ENCODE results near the gene EML4. TPM values are rescaled to one million over a fixed set of nuclear protein-coding genes. Genes with fewer than 3 reads are reported as not detected.

The EML4 gene
- total and polyA plus RNA-seq, 2 of the 13 experiments (the other 11 are each of a cell fraction or from before 2014, with no cell fraction given) = 243 to 476 TPM

DNA sequence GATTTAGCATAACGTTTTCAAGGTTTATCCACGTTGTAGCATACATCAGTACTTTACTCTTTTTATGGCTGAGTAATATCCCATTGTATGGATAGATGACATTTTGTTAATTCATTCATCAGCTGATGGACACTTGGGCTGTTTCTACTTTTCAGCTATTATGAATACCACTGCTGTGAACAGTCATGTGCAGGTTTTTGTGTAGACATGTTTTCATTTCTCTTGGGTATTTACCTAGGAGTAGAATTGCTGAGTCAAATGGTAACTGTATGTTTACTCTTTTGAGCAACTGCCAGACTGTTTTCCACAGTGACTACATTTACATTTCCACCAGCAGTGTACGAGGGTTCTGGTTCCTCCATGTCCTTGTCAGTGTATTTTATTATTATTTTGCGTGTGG is 158.0 kb downstream of the EML4 start (continued):
- TF ChIP-seq, protein P1, sequence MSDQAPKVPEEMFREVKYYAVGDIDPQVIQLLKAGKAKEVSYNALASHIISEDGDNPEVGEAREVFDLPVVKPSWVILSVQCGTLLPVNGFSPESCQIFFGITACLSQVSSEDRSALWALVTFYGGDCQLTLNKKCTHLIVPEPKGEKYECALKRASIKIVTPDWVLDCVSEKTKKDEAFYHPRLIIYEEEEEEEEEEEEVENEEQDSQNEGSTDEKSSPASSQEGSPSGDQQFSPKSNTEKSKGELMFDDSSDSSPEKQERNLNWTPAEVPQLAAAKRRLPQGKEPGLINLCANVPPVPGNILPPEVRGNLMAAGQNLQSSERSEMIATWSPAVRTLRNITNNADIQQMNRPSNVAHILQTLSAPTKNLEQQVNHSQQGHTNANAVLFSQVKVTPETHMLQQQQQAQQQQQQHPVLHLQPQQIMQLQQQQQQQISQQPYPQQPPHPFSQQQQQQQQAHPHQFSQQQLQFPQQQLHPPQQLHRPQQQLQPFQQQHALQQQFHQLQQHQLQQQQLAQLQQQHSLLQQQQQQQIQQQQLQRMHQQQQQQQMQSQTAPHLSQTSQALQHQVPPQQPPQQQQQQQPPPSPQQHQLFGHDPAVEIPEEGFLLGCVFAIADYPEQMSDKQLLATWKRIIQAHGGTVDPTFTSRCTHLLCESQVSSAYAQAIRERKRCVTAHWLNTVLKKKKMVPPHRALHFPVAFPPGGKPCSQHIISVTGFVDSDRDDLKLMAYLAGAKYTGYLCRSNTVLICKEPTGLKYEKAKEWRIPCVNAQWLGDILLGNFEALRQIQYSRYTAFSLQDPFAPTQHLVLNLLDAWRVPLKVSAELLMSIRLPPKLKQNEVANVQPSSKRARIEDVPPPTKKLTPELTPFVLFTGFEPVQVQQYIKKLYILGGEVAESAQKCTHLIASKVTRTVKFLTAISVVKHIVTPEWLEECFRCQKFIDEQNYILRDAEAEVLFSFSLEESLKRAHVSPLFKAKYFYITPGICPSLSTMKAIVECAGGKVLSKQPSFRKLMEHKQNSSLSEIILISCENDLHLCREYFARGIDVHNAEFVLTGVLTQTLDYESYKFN (CRISPR knock-in tag; conservative IDR thresholded peaks at IDR 0.05) = peak; percentile 43; the same call in 1 of the 2 replicates
- TF ChIP-seq, protein P2, sequence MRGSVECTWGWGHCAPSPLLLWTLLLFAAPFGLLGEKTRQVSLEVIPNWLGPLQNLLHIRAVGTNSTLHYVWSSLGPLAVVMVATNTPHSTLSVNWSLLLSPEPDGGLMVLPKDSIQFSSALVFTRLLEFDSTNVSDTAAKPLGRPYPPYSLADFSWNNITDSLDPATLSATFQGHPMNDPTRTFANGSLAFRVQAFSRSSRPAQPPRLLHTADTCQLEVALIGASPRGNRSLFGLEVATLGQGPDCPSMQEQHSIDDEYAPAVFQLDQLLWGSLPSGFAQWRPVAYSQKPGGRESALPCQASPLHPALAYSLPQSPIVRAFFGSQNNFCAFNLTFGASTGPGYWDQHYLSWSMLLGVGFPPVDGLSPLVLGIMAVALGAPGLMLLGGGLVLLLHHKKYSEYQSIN (CRISPR knock-in tag; IDR thresholded peaks at IDR 0.05; ENCODE audit: borderline replicate concordance) = no peak
- TF ChIP-seq SETDB1 (CRISPR knock-in tag; IDR thresholded peaks at IDR 0.05; ENCODE audit: borderline replicate concordance) = no peak
- TF ChIP-seq ATAD3A (CRISPR knock-in tag; IDR thresholded peaks at IDR 0.05) = no peak
- TF ChIP-seq SOX13 (IDR thresholded peaks at IDR 0.05) = no peak
- peak in 1 of 2 experiments; percentile 47; a peak in 1 of 4 replicates for TF ChIP-seq SOX13 (CRISPR knock-in tag; conservative IDR thresholded peaks at IDR 0.05 in 1 of 2, IDR thresholded peaks at IDR 0.05 in 1 of 2)
- TF ChIP-seq, protein P3, sequence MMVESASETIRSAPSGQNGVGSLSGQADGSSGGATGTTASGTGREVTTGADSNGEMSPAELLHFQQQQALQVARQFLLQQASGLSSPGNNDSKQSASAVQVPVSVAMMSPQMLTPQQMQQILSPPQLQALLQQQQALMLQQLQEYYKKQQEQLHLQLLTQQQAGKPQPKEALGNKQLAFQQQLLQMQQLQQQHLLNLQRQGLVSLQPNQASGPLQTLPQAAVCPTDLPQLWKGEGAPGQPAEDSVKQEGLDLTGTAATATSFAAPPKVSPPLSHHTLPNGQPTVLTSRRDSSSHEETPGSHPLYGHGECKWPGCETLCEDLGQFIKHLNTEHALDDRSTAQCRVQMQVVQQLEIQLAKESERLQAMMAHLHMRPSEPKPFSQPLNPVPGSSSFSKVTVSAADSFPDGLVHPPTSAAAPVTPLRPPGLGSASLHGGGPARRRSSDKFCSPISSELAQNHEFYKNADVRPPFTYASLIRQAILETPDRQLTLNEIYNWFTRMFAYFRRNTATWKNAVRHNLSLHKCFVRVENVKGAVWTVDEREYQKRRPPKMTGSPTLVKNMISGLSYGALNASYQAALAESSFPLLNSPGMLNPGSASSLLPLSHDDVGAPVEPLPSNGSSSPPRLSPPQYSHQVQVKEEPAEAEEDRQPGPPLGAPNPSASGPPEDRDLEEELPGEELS (CRISPR knock-in tag; IDR thresholded peaks at IDR 0.05) = peak; percentile 42; the same call in 1 of the 2 replicates
- TF ChIP-seq, protein P4, sequence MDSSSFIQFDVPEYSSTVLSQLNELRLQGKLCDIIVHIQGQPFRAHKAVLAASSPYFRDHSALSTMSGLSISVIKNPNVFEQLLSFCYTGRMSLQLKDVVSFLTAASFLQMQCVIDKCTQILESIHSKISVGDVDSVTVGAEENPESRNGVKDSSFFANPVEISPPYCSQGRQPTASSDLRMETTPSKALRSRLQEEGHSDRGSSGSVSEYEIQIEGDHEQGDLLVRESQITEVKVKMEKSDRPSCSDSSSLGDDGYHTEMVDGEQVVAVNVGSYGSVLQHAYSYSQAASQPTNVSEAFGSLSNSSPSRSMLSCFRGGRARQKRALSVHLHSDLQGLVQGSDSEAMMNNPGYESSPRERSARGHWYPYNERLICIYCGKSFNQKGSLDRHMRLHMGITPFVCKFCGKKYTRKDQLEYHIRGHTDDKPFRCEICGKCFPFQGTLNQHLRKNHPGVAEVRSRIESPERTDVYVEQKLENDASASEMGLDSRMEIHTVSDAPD (CRISPR knock-in tag; IDR thresholded peaks at IDR 0.05) = no peak
- TF ChIP-seq NONO (IDR thresholded peaks at IDR 0.05) = no peak
- TF ChIP-seq NONO (CRISPR knock-in tag; conservative IDR thresholded peaks at IDR 0.05) = no peak
- TF ChIP-seq MXI1 (IDR thresholded peaks at IDR 0.05; ENCODE audit: borderline replicate concordance, low read depth, low read length) = peak; percentile 57; the same call in 1 of the 3 replicates
- no peak for TF ChIP-seq NR3C1 (CRISPR knock-in tag; IDR thresholded peaks at IDR 0.05)
- no peak for TF ChIP-seq ZFP36L1 (CRISPR knock-in tag; IDR thresholded peaks at IDR 0.05)
- TF ChIP-seq KAT2B (IDR thresholded peaks at IDR 0.05; ENCODE audit: borderline replicate concordance, low read depth, low read length) = no peak
- no peak for TF ChIP-seq GABPA (IDR thresholded peaks at IDR 0.05; ENCODE audit: low read depth, low read length)
- TF ChIP-seq GABPA (CRISPR knock-in tag; IDR thresholded peaks at IDR 0.05; ENCODE audit: low read depth) = no peak
- TF ChIP-seq, protein P5, sequence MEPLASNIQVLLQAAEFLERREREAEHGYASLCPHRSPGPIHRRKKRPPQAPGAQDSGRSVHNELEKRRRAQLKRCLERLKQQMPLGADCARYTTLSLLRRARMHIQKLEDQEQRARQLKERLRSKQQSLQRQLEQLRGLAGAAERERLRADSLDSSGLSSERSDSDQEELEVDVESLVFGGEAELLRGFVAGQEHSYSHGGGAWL (CRISPR knock-in tag; IDR thresholded peaks at IDR 0.05) = no peak
- no peak for TF ChIP-seq ZNF547 (CRISPR knock-in tag; IDR thresholded peaks at IDR 0.05)
- peak; percentile 76; the same call in 1 of the 2 replicates for TF ChIP-seq FOXK2 (IDR thresholded peaks at IDR 0.05)
- peak; percentile 50; the same call in 1 of the 2 replicates for TF ChIP-seq TOPORS (CRISPR knock-in tag; IDR thresholded peaks at IDR 0.05)

All from HepG2 (cell line).